Measurements from ENCODE around the gene NCF4.

DNA sequence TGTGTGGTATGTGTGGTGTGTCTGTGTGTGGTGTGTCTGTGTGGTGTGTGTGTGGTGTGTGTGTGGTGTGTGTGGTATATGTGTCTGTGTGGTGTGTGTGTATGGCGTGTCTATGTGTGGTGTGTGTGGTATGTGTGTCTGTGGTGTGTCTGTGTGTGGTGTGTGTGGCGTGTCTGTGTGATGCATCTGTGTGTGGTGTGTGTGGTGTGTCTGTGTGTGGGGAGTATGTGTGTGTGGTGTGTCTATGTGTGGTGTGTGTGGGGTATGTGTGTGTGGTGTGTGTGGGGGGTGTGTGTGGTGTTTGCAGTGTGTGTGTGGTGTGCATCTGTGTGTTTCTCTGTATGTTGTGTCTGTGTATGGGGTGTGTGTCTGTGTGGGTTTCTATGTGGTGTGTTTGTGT, 36.2 kb upstream of the NCF4 start:
- TF ChIP-seq POLR2AphosphoS5 (IDR thresholded peaks at IDR 0.05; ENCODE audit: low read depth, low read length) (no peak), TAF1 (IDR thresholded peaks at IDR 0.05; ENCODE audit: borderline replicate concordance, low read depth, low read length) (no peak)
